Bone marrow (tissue), 2 donors: ENCODE data around the gene PNMA8C.
"Not testable (repeated sequence)": the region's sequence is repeated elsewhere in the genome, so short reads cannot be mapped to it uniquely, and the experiment has no call there.

Source experiments
- DNase-seq, 2 donors: peaks; one replicate each; lab custom pipeline; 2025; lab: John Stamatoyannopoulos, UW

Gene PNMA8C

DNA sequence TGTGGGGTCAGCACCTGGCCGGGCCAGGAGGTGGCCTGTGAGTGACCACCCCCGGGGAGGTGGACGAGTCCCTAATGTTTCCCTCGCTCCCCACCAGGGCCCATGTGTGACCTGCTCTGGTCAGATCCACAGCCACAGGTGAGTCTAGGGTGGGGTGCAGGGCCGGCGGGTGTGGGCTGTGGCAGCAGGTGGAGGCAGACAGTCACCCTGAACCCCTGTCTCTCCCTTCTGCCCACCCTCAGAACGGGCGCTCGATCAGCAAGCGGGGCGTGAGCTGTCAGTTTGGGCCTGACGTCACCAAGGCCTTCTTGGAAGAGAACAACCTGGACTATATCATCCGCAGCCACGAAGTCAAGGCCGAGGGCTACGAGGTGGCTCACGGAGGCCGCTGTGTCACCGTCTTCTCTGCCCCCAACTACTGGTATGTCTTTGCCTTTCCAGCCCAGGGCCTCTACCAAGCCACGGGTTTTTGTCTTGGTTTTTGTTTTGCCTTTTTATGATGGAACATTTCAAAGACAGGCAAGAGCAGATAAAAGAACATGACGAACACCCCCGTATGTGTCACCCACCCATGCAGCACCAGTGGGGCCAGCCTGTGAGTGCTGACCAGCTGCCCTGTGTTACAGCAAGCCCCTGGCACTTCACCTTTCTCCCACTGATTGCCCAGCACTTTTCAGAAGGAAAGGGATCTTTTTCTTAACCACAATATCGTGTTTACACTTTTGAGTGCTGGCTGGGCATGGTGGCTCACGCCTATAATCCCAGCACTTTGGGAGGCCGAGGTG lies 40.2 kb downstream of the PNMA8C start:
- no peak for DNase-seq

DNA sequence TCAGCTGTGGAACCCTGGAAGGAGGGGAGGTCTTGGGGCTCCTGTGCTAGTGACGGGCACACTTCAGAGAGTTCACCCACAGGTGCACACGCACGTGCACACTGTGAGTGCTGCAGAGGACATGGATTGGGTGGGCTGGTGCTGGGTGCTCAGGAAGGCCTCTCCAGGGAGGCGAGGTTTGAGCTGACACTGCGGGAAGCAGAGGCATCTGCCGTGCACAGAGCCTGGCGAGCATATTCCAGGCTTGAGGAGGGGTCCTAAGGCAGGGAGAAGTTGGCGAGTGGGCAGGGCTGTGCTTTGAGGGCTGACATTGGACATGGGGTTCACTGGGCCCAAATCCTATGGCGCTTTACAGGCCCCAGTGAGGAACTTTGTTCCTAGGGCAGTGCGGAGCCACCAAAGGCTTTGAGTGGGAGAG lies 41.0 kb downstream of the PNMA8C start:
- DNase-seq: no peak

DNA sequence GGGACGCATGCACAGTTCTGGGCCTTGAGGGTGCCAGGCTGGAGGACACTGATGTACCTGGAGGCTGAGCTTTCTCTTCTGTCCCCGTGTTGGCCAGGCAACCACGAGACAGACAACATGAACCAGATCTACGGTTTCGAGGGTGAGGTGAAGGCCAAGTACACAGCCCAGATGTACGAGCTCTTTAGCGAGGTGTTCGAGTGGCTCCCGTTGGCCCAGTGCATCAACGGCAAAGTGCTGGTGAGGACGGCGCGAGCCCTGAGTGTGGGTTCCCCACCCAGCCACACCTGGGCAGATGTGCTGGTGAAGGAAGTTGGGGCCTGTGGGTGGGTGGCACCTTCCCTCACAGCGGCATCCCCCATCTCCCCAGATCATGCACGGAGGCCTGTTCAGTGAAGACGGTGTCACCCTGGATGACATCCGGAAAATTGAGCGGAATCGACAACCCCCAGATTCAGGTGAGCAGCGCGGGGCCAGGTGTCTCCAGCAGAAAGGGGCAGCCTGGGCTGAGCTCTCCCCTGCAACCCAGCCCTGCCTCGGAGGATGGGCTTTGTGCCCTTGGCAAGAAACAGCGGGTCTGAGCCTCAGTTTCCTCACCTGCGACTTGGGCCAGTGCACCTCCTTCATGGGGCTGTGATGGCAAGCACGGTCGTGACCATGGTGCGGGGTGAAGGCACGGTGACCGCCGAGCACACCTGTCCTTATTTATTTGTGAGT lies 41.6 kb downstream of the PNMA8C start:
- no peak for DNase-seq

DNA sequence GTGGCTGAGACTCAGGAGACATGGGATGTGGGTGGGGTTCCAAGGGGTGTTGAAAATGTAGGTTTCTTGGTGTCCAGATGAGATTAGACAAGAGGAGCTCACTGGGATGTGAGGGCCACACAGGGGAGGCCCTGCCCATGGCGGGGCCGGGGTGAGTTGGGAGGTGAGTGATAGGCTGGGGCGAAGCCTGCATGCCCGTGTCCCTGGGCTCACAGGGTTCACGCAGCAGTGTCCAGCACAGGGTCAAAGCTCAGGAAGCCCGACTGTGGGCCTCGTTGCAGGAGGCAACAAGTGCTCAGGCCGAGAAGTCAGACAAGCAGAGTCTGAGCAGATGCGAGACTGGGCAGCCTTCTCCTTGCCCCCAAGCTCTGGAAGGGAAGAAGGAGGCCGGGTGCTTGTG lies 42.6 kb downstream of the PNMA8C start:
- DNase-seq: no peak

DNA sequence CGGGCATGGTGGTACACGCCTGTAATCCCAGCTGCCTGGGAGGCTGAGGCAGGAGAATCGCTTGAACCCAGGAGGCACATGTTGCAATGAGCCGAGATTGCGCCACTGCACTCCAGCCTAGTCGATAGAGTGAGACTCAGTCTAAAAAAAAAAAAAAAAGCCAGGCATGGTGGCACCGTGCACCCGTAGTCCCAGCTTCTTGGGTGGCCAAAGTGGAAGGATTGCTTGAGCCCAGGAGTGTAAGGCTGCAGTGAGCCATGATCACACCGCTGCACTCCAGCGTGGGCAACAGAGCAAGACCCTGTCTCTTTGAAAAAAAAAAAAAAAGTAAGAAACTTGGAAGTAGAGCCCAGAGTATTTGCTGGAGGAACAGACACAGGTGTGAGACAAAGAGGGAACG lies 43.1 kb downstream of the PNMA8C start:
- no peak for DNase-seq

DNA sequence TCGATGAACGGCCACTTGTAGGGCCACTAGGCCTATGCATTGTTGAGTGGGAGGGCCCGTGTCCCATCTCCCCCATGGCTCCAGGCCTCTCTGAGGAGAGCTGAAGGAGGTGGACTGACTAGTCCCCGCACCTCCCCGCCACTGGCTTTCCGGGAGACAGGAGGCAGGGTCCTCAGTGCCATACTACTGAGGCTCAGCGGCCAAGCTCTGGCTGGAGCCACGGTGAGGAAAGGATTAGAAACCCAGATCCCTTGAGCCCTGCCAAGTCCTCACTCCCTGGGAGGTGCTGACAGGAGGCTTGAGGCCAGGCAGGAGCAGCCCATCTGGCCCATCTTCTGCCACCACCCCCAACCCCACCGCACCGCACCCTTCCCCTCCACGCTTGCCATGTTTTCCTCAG lies 44.3 kb downstream of the PNMA8C start:
- no peak for DNase-seq

DNA sequence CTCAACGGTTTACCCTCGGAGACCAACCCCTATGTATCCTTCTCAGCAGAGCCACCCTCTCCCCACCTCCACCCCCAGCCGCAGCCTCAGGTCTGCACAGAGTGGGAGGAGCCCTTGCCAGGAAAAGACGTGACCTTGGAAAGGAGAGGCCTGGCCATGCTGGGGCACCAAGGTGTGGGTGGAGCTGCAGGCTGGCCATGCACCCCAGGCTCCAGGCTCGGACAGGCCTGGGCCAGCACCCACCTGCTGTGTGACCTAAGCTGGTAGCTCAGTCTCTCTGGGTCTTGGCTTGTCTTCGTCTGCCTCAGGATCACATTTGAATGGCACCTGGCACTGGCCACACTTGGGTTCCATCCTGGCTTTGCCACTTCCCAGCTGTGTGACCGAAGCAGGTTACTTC lies 44.9 kb downstream of the PNMA8C start:
- no peak for DNase-seq

DNA sequence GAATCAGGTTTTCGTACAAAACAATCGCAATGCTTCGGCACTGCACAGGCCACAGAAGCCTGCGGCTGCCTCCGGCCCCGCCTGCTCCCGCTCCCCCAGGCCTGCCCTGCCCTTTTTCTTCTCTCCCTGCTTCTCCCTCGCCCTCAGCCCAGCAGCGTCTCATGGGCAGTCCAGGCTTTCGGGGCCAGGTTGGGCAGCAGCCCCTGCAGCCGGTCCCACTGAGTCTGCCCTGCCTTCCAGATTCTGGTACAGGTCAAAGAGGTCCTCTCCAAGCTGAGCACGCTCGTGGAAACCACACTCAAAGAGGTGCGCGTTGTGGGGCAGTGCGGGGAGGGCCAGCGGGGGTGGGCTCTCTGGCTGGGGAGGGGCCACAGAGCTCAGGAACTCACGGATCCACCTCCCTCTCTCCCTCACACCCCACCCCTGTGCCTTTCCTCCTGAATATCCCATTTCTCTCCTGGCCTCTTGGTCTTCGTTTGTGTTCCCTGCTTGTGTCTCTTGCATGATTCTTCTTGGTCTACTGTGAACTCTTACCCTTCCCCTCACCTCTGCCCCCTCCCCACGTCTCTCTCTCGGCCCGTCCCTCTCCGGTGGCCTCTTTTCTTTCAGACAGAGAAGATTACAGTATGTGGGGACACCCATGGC lies 45.4 kb downstream of the PNMA8C start:
- no peak for DNase-seq

DNA sequence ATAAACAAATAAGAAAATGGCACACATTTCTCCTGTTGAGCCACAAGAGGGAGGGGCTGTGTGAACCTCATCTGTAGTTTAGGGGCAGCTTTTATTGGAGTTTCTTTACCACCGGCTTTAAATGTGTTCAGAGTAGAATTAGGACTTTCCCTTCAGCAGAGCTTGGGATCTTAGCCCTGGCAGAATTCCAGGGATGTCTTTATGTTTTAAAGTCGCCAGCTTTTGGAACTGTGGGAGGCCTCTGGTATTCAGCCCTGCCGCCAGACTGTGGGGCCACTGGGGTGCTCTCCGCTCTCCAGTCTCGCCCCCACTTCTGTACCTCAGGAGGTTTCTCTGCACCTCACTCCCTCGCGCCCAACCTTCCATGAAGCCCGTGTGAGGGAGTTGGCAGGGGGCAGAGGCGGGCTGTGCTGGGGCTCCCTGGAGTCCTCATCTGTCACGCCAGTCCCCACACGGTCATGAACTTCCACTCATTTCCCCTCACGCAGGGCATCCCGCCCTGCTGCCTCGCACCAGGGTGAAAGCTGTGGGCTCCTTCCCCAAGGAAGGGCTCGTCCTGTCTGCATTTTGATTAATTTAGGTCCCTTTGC lies 46.9 kb downstream of the PNMA8C start:
- no peak for DNase-seq

DNA sequence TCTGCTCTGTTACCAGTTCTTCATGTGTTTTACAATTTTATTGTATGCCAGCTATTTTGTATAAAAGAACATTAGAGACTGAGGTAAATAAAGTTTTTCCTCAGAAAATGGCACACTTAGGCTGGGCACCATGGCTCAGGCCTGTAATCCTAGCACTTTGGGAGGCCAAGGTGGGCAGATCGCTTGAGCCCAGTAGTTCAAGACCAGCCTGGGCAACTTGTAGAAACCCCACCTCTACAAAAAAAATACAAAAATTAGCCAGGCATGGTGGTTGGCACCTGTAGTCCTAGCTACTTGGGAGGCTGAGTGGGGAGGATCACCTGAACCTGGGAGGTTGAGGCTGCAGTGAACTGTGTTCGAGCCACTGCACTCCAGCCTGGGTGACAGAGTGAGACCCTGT lies 47.4 kb downstream of the PNMA8C start:
- no peak for DNase-seq

DNA sequence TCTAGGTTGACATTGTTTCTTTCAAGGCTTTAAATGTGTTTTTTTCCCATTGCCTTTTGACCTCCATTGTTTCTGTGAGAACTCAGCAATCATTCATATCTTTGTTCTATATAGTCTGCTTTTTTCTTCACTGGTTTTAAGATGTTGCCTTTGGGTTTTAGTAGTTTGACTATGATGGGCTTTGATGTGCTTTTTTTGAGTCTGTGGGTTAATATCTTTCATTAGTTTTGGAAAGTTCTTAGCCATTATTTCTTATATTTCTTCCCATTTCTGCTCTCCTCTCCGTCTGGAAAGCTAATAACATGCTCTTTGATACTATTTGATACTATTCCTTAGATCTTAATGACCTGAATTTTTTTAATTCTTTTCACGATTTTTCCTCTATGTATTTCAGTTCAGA lies 48.0 kb downstream of the PNMA8C start:
- no peak for DNase-seq

DNA sequence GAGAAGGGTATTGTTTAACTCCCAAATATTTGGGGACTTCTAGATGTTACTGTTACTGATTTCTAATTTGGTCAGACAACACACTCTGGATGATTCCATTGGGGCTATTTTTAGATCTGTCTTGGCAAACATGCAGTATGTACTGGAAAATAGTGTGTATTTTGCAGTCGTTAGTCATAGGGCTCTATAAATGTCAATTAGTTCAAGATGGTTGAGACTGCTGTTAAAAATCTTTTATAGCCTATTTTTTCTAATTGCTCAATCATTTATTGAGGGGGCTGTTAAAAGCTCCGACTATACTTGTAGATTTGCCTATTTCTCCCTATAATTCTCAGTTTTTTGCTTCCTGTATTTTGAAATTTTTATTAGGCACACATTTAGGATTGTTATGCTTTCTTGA lies 50.5 kb downstream of the PNMA8C start:
- DNase-seq: no peak

DNA sequence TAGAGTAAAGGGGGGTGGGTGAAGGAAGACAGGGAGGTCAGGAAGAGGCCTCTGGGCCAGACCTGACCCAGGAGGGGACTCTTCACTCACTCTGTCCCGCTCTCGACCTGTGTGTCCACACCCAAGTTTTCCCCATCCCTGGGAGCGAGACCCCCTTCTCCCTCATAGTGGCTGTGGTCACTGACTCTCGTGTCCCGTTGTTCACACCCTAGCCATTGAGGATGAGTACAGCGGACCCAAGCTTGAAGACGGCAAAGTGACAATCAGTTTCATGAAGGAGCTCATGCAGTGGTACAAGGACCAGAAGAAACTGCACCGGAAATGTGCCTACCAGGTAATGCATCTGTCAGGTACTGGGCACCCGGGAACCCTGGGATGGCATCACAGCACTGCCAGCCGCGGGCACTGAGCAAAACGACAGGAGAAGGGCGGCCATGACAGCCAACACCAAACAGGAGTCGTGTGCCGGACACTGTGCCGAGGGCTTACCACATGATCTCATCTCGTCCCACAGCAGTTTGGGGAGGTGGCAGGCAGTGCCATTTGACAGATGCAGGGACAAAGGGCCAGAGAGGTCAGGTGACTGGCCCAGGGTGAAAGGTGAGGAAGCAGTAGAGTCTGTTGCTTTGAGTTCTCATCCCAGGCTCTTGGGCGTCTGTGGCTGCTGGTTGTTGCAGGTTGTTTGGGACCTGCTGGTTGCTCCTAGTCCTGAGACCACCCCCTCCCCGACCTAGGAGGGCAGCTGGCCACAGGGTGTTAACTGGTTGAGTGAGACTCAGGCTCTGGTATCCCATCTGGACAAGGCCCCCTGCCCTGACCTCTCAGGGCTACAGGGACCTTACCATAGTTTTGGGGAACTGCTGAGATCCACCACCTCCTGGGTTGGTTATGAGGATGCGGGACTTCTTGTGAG lies 52.2 kb downstream of the PNMA8C start:
- DNase-seq: no peak

DNA sequence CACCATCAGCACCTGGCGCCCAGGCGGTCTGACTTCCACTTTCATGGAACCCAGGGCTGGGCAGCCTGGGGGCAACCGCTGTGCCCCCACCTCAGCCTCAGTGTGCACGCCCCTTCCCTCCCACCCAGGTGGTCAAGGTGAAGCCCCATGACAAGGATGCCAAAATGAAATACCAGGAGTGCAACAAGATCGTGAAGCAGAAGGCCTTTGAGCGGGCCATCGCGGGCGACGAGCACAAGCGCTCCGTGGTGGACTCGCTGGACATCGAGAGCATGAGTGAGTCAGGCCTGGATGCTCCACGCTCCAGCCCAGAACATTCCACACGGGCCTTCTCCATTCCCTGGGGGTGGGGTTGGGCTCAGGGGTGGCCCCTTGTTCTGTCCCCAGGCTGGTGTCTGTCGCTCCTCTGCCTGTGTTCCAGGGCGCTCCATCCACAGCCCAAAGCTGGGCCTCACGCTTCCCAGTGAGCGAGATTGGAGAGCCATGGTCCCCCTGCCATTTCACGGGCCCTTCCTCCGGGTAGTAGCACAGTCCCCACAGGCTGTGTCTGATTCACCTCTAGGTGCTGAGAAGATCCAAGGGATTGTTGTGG lies 53.2 kb downstream of the PNMA8C start:
- not testable (repeated sequence) for DNase-seq
